Activated CD8-positive, alpha-beta memory T cell treated with anti-CD3 and anti-CD28 coated beads for 24 hours (primary cell): ENCODE measurements around the gene ANKRD66.
"Not testable (repeated sequence)": the region's sequence is repeated elsewhere in the genome, so short reads cannot be mapped to it uniquely, and the experiment has no call there.

Experiments used
- DNase-seq: peaks from one replicate; pipeline ENCODE4 v3.0.0-alpha.2; 2020

The ANKRD66 gene

GRCh38 chr6:46746696-46747095 is at the start of gene ANKRD66:
ANKRD66 (plus strand) TSS chr6:46746933; CDS start chr6:46751949, 5,016 bp downstream.
- DNase-seq, result no peak

GRCh38 chr6:46699970-46700369 is 46.8 kb upstream of the ANKRD66 start:
- DNase-seq, result no peak

DNA sequence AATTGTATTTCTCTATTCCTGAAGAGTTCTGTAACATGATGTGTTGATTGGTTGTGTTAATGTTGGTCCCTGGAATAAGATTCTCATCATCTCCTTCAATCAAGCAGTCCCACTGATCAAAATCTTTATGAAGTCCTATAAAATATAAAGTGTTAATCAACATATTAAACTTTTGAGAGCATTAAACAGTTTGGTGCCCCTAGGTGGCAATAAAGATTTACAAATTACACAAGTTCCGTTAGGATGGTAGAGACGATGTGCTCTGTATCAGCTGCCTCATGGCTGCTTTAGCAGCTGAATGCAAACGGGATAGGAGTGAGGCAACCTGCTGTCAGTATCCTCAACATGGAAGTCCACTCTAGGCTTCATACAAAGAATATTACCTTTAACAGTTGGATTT is 42.2 kb upstream of the ANKRD66 start:
- no peak for DNase-seq

- DNase-seq, result no peak
These were observed 40.3 kb upstream of the ANKRD66 start for GRCh38 chr6:46706464-46706863.

- DNase-seq, result no peak
These were observed 35.2 kb upstream of the ANKRD66 start for GRCh38 chr6:46711491-46711890.

DNA sequence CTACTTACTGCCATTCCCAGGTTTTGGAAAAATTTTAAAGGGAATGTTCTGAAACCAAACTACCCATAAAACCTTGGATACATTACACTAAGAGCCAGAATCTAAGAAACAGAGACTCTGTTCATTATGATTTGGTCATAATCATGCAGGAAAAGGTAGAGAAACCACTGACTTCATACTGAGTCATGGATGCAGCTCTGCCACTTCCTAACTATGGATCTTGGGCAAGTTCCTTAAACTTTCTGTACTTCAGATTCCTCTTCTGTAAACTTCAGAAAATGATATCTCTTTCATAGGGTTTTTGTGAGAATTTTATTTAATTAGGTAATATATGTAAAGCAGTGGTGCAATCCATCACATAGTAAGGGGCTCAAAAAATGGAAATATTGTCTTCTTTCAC is 31.6 kb upstream of the ANKRD66 start:
- no peak for DNase-seq

- no peak for DNase-seq
These were observed 27.6 kb upstream of the ANKRD66 start for GRCh38 chr6:46719099-46719498.

GRCh38 chr6:46720401-46720800 is 26.3 kb upstream of the ANKRD66 start:
- no peak for DNase-seq

DNA sequence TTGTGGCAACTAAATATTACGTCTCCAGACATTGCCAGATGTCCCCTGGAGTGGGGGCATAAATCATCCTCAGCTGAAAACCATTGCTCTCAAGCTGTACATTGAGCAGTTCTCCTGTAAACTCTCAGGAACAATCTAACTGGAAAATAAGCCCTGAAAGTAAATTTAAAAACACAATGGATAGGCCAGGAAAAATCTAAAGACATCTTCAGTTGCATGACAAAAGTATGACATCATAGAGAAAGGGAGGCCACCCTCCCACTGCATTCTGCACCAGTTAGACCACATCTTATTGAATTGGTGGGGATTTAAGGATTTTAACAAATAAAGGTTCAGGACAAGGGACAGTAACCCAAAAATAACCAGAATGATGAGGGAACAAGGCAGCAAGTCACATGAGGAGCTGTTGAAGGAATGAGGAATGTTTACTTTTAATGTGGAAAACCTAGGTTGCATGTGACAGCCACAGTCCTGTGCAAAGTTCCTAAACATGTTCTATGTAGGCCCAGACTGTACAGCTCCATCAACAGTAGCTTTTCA is 16.9 kb upstream of the ANKRD66 start:
- no peak for DNase-seq

DNA sequence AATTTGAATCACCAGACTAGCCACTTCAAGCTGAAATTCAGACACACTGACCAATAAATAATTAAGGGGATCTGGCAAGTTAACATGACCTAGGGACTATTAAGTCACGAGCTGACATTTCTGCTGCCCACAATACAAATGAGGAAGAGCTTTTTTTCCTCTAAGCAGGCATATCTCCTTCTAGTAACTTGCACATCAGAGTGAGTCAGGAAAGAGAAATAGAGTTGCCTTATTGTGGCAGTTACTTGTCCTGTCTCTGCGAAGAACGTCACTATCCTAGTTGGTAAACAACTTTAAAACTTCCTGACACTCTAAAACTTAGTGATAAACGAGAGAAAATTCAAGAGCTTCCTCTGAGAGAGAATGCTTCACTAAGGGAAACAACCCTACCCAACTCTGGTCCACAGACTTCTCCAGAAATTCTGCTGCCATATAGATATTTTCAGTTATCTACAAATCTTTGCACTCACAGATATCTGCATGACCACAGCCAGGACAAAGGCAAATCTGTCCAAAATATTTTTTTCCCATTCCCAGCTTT is 15.7 kb upstream of the ANKRD66 start:
- no peak for DNase-seq

- DNase-seq, result no peak
These were observed 13.4 kb upstream of the ANKRD66 start for GRCh38 chr6:46733341-46733801.

DNA sequence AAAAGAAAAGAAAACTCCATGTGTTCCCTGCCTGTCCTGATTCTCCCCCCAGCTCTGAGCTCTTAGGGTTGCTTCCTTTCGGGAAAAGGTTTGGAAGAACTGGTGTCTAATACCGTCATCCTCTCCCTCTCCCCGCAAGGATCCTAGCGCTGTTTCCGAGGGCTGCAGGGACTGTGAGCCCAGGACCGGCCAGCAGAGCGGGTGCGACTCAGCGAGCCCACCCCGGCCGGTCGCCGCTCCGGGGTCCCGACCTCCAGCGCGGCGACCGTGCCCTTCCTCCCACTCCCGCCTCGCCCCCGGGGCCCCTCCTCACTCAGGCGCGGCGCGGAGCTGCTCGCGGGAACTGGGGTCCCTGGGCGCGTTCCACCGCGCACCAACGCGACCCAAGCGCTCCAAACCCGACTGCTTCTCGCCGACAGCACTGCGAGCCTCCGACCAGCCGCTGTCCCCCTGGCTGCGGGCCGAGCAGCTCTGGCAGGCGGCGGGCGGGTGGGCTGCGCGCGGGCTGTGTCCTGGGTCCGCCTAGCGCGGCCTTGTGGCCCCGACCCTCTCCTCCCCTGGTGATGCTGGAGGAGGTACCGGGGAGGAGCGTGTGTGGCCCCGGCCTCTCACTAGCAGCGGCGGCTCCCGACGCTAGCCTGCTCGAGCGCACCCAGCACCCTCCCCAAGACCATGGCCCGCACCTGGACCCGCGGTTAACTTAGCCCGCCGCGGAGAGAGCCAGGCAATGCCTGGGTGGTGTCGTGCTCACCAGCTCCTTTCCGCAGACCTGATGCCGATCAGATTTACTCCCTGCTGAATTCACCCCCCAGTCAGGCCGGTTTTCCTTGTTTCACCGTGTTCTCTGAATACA is 11.6 kb upstream of the ANKRD66 start, which contains the start of gene PLA2G7:
PLA2G7 (minus strand) TSS at position 509 of the 853 bp plus-strand sequence. CDS start 12,484 bp downstream, outside the sequence.
- DNase-seq, result no peak

- no peak for DNase-seq
These were observed 11.1 kb upstream of the ANKRD66 start for GRCh38 chr6:46735720-46736031.

DNA sequence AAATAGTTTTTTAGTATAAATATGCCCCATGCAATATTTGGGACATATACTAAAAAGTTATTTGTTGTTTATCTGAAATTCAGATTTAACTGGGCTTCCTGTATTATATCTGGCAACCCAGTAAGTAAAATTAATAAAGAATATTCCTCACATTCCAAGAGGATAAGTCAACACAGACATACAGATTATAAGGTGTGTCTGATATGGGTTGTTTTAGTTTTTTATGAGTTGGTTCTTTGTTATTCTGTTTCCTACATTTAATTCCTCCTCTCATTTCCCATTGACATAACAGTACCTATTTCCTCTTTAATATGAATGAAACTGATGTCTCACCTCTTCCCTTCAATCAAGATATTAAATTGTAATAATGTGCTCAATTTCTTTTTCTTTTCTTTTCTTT is 9.8 kb upstream of the ANKRD66 start:
- no peak for DNase-seq

- no peak for DNase-seq
These were observed 5.3 kb upstream of the ANKRD66 start for GRCh38 chr6:46741482-46741881.

- no peak for DNase-seq
These were observed 4.8 kb upstream of the ANKRD66 start for GRCh38 chr6:46741910-46742309.

DNA sequence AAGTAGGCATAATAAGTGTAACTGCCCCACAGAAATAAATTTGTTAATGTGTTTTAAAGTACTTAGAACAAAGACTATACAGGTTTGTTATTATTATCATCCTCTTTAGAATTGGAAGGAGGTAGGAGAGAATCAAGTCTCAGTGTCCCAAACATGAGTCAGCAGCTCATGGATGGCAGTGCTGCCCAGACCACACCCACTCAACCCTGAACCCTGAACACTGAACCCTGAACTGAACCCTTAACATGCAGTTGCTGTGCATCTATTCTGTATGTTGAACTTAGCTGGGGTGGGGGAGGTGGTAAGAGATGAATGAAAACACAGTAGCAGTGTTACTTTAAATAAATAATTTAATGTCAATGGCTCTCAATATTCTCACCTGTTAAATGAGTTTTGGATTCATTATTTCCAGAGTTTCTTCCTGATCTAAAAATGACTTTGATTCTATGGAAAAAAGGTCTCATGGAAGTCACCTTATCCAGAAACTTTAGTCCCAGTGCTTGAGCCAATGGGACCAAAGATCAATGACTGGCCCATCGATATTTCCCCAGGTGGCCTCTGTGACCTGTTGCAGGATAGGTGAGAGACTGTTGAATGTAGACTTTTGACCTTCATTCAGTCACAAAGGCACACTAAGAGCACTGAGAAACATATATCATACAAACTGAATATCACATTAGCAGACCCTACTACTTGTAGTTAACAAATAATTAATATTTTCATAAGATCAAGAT is 3.1 kb upstream of the ANKRD66 start:
- DNase-seq, result no peak

GRCh38 chr6:46744159-46744725 is 2.5 kb upstream of the ANKRD66 start:
- DNase-seq, result not testable (repeated sequence)

DNA sequence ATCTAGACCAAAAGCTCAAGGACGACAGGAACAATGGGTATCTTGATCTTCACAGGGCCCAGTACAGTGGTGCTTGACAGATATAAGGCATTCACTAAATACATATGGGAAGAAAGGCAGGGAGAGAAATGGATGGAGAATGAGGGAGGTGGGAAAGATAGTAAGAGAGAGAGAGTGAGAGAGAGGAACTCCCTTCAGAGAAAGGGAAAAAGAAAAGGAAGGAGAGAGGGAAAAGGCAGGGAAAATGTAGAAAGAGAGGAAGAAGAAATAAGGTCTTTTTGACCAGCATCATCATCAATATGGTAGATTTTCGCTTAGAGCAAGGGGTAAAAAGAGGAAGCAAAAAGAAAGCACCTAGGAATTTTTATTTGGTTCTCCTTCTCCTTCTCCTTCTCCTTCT is 760 bp upstream of the ANKRD66 start:
- DNase-seq, result no peak

DNA sequence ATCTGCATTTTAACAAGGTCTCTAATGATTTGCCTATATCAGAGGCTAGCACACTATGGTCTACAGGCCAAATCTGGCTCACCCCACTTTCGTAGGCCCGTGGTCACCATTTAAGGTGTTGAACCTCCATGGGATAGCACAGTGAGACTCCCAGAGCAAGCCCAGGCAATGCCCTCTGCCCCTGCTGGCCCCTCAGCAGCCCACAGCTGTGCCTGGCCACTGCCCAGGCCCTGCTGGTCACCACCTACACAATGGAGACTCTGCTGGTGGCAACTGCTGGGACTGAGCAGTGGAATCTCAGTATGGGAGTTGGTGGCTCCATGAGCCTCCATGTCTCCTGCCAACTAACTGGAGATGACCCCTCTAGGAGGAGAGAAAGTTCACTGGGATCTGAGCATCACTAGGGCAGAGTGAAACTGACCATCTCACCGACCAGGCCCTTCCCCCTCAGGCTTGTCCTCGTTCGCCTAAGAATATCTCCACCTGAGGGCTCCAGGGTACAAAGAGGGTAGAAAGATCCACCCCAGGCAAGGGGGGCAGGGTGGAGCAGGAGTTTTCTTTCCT is 2.3 kb downstream of the ANKRD66 start:
- DNase-seq, result no peak

DNA sequence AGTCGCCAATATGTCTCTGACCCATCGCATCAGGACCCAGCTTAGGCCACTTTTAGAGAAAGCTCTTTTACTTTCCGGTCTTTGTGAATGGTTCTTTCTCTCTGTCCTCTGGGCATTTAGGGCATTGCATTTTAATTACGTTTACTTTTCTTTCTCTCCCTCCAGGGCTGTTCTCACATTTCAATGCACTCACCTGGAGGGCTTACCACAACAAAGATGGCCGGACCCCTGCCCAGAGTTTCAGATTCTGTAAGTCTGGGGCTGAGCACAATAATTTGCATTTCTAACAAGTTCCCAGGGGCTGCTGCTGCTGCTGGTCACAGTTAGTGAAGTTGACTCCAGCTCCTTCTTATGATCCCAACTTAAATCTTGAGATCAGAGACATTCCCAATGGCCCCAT is 3.0 kb downstream of the ANKRD66 start:
- no peak for DNase-seq

DNA sequence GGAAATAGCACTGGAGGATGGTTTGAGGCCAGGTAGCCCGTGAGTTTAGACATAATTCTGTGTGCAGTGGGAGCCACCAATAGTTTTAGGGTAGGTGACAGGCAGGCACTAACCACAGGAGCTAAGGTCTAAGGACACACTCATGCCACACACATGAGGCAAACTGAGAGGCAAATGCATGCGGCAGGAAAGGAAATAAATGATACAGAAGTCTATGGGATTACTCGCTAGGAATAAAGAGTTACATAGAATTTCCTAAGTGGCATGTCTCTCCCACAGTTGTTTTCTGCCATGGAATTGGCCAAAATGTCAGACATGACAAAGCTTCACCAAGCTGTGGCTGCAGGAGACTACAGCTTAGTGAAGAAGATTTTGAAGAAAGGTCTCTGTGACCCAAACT is 4.9 kb downstream of the ANKRD66 start:
- no peak for DNase-seq

DNA sequence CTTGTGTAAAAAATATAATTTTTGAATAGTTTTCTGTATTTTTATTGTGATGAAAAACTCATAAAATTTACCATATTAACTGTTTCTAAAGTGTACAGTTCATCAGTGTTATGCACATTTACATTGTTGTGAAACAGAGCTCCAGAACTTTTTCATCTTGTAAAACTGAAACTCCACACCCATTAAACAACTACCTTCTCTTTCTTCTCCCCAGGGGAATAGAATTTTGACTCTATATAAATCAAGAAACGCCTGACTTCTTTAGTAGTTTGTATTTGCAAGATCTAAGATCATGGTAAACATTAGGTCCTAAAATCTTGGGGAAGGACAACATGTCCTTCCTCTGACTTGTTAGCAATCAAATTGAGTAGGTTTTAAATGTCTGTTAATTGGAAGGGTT is 9.1 kb downstream of the ANKRD66 start:
- no peak for DNase-seq
